Measurements from ENCODE around the gene IPO9.

IPO9 gene

DNA sequence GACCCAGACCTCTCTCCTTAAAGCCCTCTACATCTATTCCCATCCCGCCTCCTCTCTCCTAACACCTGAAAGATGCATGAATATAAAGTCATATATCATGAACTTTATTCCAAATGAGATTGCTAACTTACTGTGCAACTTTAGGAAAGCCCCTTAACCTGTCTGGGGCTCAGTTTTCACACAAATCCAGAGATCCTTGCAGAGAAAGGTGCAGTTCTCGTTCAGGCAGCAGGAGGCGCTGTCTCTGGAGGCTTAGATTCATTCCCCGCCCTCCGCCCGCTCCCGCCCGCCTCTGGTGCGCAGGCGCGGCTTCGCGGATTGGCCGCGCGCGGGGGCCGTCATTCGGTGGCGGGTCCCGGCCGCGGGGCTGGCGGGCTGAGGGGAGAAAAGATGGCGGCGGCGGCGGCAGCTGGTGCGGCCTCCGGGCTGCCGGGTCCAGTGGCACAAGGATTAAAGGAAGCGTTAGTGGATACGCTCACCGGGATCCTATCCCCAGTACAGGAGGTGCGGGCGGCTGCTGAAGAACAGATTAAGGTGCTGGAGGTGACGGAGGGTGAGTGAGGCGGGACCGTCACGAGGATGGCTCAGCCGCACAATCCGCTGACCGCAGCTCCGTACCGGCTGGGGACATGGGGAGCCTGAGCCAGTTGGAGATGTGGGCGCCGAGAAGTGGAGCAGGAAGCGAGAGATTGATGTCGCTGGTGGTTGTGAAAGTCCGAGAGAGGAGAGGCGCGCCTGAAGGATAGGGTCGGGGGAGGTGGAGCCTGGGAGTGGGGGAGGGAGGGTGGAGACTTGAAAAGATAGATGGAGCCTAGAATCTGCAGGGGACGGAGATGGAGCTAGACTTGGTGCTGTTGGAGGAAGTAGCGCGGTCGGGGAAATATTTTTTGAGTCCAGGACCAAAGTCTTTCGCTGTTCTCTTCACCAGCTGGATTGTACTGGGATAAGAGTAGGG, at the start of gene IPO9:
TSS of gene IPO9 (plus strand) at position 338 of the 955 bp plus-strand sequence. CDS start at position 391, 53 bp downstream.
- FAIRE-seq, result no peak
- peak; percentile 99 for DNase-seq (ENCODE audit: low spot score)

DNA sequence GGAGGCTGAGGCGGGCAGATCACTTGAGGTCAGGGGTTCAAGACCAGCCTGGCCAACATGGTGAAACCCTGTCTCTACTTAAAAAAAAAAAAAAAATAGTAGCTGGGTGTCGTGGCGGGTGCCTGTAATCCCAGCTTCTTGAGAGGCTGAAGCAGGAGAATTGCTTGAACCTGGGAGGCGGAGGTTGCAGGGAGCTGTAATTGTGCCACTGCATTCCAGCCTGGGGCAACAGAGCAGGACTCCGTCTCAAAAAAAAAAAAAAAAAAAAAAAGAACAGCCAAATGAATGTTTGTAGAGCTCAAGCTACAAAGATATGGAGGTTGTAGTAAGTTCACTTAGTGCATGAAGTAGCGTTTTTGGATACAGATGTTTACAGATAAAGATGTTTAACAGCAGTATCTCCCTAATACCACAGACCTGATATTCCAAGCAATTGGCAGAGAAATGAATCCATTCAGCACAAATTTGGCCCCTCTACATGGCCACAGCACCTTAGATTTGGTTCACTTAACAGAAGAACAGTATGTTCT, 49.5 kb upstream of the IPO9 start:
- FAIRE-seq (no peak), DNase-seq (ENCODE audit: low spot score) (no peak)

DNA sequence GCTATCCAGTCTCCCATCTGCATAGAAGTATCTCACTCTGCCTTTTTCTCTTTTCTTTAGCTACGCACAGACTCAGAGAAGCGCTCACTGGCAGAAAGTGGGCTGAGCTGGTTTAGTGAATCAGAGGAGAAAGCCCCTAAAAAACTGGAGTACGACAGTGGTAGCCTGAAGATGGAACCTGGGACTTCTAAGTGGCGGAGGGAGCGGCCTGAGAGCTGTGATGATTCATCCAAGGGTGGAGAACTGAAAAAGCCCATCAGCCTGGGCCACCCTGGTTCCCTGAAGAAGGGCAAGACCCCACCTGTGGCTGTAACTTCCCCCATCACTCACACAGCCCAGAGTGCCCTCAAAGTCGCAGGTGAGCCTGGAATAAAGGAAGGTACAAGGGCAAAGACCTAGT, 48.0 kb upstream of the IPO9 start:
- FAIRE-seq, result no peak
- DNase-seq (ENCODE audit: low spot score), result no peak

DNA sequence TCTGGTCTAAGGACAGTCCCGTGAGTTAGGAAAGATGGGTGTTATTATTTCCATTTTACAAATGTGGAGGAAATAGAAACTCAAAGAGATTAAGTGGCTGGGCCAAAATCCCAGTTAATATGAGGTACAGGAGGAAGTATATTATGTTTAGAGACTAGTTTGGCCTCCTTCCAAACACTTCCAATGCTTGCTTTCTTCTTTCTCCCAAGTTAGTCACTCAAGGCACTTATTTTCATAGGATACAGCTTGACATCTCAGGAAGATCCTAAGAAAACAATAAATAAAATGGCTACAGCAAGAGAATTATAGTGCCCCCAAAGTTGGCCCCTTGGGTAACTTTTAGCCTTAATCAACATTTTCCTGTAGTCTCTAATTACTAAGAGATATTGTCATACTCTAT, 47.5 kb upstream of the IPO9 start:
- FAIRE-seq (no peak), DNase-seq (ENCODE audit: low spot score) (no peak)

DNA sequence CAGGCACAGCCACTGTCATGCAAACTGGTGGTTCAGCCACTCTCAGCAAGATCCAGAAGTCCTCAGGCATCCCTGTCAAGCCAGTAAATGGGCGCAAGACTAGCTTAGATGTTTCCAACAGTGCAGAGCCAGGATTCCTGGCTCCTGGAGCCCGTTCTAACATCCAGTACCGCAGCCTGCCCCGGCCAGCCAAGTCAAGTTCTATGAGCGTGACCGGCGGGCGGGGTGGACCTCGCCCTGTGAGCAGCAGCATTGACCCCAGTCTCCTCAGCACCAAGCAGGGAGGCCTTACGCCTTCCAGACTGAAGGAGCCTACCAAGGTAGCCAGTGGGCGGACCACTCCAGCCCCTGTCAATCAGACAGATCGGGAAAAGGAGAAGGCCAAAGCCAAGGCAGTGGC, 46.6 kb upstream of the IPO9 start:
- DNase-seq (ENCODE audit: low spot score) (no peak), FAIRE-seq (no peak)

DNA sequence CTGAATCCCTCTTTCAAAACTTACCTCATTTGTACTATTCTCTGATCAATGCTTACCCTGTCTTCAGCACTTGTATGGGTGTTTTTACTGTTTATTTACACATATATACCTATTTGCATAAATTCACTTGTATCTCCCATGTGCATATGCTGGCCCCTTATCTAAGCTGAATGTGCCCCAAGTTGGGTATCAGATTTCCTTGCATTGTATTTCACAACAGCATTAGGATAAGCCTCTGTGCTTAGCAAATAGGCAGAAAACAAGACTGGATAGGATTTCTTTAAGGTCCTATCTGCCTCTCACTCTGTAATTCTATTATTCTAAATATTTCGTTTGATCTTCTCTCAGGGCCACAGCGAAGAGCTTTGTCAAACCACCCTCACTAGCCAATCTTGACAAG, 45.9 kb upstream of the IPO9 start:
- DNase-seq (ENCODE audit: low spot score) (no peak), FAIRE-seq (no peak)

DNA sequence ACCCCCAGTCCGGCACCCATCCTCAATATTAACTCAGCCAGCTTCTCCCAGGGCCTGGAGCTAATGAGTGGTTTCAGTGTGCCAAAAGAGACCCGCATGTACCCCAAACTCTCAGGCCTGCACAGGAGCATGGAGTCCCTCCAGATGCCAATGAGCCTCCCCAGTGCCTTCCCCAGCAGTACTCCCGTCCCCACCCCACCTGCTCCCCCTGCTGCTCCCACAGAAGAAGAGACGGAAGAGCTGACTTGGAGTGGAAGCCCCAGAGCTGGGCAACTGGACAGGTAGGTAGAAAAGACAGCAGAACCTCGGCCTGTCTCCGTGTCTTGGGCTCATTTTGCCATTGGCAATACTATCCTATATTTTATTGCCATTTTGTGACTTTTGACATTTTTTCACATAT, 45.4 kb upstream of the IPO9 start:
- FAIRE-seq (no peak), DNase-seq (ENCODE audit: low spot score) (no peak)

DNA sequence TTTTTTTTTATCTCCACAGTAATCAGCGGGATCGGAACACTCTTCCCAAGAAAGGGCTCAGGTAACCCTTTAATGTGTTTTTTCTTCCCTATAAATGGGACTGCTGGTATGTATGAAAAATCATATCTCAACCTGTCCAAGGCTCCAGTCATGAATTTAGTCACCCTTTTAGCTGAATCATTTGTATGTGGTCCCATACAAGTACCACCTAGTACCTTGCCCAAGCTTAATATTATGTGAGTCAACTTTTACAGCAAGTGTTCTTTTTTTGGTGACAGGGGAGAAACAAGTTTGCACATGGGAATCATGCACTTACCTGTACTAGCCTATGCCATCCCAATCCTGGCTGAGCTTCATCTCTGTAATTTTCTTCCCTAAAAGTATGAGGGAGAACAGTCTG, 43.7 kb upstream of the IPO9 start:
- FAIRE-seq (no peak), DNase-seq (ENCODE audit: low spot score) (no peak)

DNA sequence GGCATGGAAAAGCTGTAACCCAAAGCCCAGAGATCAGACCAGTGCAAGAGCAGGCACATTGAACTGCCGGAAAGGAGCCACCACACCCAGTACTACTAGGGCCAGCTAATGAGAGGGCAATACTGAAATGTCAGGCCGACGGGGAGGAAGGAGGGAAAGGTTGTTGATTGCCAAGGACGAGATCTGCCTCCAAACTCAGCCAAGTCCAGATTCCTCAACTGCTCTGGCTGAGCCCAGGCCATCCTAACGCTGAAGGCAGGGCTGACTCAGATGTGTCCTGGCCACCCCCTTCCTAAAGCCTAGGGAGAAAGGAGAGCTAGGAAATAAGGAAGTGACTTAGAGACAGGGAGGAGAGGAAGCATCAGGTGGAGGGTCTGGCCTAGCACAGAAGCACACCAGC, 42.1 kb upstream of the IPO9 start:
- DNase-seq (ENCODE audit: low spot score), result no peak
- FAIRE-seq, result no peak

DNA sequence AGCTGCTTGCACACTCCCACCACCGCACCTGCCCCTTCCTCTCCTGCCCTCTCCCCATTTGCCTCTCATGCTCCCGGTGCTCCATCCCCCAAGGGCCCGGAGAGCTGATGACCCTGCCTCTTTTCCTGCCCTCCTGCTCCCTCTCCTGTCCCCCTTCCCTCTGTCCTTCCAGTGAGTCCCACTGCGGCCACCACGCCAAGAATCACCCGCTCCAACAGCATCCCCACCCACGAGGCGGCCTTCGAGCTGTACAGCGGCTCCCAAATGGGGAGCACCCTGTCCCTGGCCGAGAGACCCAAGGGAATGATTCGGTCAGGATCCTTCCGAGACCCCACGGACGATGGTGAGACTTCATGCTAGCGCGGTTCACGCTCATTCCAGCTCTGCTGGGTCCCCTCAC, 40.7 kb upstream of the IPO9 start:
- no peak for FAIRE-seq
- DNase-seq (ENCODE audit: low spot score), result no peak

DNA sequence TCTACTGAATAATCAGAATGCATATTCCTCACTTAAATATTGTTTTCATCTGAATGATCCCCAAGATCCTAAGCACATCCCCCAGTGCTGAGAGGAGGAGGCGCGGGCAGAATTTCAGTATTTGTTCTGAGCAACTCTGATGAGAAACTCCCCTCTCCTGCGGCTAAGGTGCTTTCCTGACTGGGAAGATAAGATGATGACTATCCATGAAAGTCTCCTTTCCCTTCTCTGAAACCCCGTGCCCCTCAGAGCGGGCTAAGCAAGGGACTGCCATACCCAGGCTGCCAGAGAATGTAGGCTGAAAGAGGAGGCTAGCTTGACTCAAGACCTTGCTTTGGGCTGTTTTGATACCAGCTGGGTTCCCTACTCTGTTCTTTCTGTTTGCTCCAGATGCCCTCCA, 39.7 kb upstream of the IPO9 start:
- DNase-seq (ENCODE audit: low spot score) (no peak), FAIRE-seq (no peak)

DNA sequence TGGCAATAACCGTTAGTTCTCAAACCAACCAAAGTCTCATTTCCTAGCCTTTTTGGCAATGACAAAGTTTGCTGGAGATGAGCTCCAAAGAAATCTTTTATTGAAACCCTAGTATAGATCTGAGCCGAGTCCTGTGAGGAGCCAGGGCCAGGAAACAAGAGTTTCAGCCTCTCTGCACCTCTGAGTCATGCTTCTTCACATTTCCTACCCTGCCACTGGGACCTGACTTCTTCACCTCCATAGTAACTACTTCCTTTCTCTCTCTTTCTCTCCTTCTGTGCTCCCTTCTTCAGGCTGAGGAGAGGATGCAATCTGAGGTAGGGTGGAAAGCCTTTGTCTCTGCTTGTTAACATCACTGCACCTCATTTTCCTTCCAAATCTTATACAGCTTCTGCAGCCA, 38.7 kb upstream of the IPO9 start:
- FAIRE-seq (no peak), DNase-seq (ENCODE audit: low spot score) (no peak)

DNA sequence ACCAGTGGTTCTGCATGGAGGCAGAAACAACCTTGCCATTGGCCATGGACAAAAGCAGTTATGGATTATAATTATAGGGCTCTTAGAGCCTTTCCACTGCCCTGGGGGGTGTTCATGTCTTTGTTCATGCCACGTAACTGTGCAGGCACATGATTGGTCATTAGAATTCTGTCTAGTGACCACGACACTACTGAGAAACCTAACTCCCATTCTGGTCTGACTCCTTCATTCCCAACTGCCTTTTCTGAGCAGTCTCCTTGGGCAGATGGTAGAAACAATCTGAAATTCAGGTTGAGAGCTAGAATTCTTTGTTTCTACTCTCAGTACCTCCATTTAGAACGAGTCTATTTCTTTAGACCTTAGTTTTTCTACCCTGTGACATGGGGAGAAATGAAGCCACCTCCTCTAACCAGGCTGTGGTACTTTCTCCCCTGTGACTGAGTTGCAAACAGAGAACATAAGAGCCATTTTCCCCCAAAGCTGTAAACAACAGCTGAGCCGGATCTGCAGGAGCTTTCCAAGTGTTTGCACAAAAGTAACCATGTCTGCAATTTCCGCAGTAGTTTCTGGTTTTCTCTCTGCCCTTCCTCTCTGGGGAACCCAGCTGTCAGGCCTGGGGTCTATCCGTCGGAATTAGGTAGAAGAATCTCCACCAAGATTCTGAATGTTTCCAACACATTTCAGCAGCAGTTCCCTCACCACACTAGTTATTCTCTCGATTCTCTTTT, 37.7 kb upstream of the IPO9 start:
- DNase-seq (ENCODE audit: low spot score) (no peak), FAIRE-seq (no peak)

DNA sequence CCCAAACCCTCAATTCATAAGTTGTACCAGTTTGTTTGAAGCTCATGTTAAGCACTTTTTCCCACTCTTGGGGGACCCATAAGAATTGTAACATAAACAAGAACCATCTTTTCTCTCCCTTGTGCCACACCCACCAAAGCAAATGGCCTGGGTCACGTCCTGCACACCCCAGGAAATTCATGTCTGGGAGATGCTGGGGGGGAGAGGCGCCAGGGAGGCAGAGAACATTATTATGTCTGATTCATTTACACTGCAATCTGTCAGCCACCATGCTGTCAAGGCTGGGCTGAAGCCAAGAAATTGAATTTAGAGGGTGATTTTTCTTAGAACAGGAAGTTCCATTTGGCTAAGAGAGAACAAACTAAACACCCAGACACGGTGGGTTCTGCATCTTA, 37.2 kb upstream of the IPO9 start:
- DNase-seq (ENCODE audit: low spot score) (no peak), FAIRE-seq (no peak)

DNA sequence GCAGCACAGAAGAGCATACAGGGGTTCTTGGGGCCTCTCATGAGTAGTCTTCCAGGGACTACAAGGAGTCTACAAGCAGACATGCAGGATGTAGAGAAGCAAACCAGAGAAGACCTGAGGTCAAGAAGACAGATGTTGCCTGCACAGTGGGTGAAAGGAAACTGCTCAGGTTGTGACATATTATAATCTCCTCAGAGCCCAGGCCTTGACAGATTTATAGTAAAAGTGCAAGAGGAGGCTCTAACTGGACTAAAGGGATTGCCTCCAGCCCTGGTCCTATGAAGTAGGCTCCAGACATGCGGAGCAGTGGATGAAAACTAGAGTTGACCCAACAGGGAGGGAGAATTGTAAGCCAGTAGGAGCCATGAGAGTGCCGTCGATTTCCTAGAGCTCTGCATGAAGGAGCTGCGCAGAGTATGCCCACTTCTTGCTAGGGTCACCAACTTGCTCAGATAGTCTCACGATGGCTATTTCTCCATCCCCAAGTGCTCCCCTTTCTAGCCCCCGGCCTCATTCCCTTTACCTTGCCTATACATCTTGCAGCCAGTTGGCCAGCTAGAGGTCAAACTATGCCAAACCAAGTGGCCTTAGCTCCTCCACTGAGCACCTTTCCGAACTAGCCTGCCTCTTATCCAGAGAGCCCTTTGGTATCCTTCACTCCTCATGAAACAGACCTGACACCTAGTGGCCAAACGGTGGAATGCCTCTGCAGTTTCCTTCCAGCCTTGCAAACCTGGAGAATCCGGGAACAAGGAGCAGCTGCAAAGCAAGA, 36.2 kb upstream of the IPO9 start:
- DNase-seq (ENCODE audit: low spot score) (peak; percentile 82), FAIRE-seq (no peak)

DNA sequence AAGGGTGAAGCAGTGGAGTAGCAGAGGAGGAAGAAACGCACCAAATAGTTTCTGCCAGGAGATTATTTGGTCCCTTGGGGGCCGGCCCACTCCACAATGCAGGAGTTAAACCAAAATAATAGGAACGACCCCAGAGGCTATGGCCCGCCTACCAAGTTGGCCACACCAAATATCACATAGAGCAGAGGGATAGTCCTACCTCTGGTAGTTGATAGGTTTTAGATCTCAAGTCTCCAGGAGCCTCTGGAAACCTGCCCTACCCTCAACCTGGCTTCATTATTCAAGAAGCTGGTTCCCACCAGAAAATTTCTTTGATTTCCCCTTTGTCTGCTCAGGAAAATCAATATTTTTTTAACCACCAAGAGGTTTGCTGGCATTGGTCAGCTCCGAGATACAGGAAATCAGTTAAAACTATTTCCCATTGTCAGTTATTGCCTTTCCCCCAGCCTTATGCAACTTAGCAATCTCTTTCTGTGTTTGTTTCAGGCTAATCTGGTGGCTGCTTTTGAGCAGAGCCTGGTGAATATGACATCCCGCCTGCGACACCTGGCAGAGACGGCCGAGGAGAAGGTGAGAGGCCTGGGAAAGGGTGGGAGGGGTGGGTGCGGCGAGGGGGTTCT, 35.5 kb upstream of the IPO9 start:
- no peak for FAIRE-seq
- DNase-seq (ENCODE audit: low spot score), result no peak

DNA sequence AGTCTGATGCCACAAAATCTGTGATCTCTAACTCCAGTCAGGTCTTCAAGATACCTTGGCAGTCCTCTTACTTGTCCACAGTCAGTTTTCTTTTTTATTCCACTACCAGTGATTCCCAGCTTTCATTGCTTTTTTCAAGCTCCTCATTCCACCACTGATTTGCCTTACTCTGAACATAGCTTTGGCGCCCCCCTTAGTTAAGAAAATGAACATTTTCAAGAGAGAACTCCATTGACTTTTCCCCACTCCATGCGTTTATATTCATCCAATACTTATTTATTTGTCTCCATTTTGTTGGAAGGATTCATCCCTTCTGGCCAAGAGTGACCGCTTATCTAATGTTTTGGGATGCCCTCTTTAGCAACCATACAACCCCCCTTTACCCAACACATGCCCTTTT, 33.9 kb upstream of the IPO9 start:
- DNase-seq (ENCODE audit: low spot score) (no peak), FAIRE-seq (no peak)

DNA sequence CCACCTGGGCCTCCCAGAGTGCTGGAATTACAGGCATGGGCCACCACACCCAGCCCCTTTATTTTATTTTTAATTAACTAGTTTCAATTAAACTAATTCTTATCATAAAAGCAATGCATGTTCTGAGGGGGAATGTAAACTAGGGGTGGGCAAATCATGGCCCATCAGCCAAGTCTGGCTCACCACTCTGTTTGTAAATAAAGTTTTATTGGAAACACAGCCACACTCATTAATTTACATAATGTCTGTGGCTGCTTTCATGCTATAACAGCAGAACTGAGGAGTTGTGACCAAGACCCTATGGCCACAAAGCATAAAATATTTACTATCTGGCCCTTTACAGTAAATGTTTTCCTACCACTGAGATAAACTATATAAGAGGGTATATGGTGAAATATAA, 28.7 kb upstream of the IPO9 start:
- DNase-seq (ENCODE audit: low spot score), result no peak
- no peak for FAIRE-seq

DNA sequence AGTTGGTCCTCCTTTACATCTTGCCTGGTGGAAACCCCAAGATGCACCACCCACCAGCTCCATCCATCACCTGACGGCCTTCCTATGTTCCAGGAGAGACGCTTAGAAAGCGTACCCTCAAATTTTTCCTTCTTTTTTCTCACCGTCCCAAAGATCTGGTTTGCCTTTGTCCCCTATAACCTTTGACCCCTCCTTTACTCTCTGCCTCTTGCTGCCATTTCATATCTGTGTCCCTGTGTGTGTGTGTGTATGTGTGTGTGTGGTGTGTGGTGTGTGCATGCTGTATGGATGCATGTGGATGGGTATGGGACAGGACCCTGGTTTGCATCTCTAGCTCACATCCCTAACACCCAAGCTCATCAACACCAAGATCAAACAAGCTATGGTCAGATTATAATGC, 22.2 kb upstream of the IPO9 start:
- DNase-seq (ENCODE audit: low spot score), result no peak
- FAIRE-seq, result peak; percentile 55

DNA sequence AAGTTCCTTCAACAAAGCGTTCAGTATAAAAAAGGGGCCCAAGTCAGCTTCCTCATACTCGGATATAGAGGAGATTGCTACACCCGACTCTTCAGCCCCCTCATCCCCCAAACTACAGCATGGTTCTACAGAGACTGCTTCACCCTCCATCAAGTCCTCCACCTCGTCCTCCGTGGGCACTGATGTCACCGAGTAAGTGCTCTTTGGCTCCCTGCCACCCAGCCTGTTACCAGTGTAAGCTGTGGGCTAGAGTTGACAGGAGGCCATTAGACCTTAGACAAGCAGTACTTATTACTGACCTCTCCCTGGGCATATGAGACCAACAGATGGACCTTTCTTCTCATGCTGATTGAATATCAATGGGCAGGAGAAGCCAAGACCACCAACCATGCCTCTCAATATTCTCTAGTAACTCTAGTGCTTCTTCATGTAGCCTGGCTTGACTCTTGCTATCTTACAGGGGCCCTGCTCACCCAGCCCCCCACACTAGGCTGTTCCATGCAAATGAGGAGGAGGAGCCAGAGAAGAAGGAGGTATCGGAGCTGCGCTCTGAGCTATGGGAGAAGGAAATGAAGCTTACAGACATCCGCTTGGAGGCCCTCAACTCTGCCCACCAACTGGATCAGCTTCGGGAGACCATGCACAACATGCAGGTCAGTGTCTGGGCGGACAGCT, 20.9 kb upstream of the IPO9 start:
- DNase-seq (ENCODE audit: low spot score) (no peak), FAIRE-seq (no peak)

DNA sequence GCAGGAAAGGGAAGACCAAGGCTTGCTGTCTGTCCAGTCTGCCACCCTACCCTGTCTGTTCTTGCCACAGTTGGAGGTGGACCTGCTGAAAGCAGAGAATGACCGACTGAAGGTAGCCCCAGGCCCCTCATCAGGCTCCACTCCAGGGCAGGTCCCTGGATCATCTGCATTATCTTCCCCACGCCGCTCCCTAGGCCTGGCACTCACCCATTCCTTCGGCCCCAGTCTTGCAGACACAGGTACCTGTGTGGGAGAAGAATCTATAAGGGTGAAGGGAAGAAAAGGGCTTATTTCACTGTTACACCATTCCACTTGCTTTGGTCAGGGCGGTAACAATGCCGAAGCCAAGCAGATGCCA, 20.3 kb upstream of the IPO9 start:
- DNase-seq (ENCODE audit: low spot score) (no peak), FAIRE-seq (no peak)

All from urothelium cell line (cell line).